Cardiac muscle cell (in vitro differentiated cells and primary cell): ENCODE measurements around the gene CPNE6. TPM values are rescaled to one million over a fixed set of nuclear protein-coding genes. Genes with fewer than 3 reads are reported as not detected.
"Not testable (repeated sequence)": the region's sequence is repeated elsewhere in the genome, so short reads cannot be mapped to it uniquely, and the experiment has no call there.

Experiments
- DNase-seq, 2 donors: peaks; one replicate each; pipeline versions ENCODE4 v3.0.0 to v3.0.0-alpha.2; 2010 to 2017; ENCODE audit warnings: low read depth in 1 of 2, low spot score in 1 of 2
- H3K27ac ChIP-seq: fragments of 200-600 bp; sonication (generic); 2 replicates; pipeline ENCODE4 v1.5.1; 2016
- H3K27me3 ChIP-seq: fragments of 200-600 bp; sonication (generic); 2 replicates; pipeline ENCODE4 v1.6.0; 2016; ENCODE audit warnings: control low read depth
- H3K36me3 ChIP-seq: fragments of 200-600 bp; sonication (generic); 2 replicates; pipeline ENCODE4 v1.5.1; 2016; ENCODE audit warnings: control low read depth
- H3K4me1 ChIP-seq: fragments of 200-600 bp; sonication (generic); 2 replicates; pipeline ENCODE4 v1.8.1; 2017; ENCODE audit warnings: low read depth, mild to moderate bottlenecking, mixed run types
- H3K4me3 ChIP-seq: fragments of 200-600 bp; sonication (generic); 2 replicates; pipeline ENCODE4 v1.5.1; 2016; ENCODE audit warnings: mild to moderate bottlenecking
- H3K9me3 ChIP-seq: fragments of 200-600 bp; sonication (generic); 2 replicates; pipeline ENCODE4 v1.5.1; 2017; ENCODE audit warnings: low read depth, mild to moderate bottlenecking, control low read depth
- polyA plus RNA-seq: library from polyadenylated mRNA; unstranded; fragments of >200 nt; fragmentation: Nextera tagmentation; extraction: Ambion mirVana; gene quantifications from 2 replicates; pipeline ENCODE4 v1.2.1, GENCODE V29; 2016
- total RNA-seq: library from RNA; depleted of rRNA; stranded (reverse); fragments of >200 nt; gene quantifications from 2 replicates; pipeline ENCODE4 v1.2.3, GENCODE V29; 2016
- TF ChIP-seq, protein P1 (sequence below): IDR thresholded peaks from 2 replicates; pipeline ENCODE4 v1.5.1; 2012; ENCODE audit warnings: low read depth, mild to moderate bottlenecking, low read length

The CPNE6 gene
- total RNA-seq (0.12 TPM in 1 of 2 replicates, not detected in the other), polyA plus RNA-seq (0.43 and 0.96 TPM in 2 replicates)

DNA sequence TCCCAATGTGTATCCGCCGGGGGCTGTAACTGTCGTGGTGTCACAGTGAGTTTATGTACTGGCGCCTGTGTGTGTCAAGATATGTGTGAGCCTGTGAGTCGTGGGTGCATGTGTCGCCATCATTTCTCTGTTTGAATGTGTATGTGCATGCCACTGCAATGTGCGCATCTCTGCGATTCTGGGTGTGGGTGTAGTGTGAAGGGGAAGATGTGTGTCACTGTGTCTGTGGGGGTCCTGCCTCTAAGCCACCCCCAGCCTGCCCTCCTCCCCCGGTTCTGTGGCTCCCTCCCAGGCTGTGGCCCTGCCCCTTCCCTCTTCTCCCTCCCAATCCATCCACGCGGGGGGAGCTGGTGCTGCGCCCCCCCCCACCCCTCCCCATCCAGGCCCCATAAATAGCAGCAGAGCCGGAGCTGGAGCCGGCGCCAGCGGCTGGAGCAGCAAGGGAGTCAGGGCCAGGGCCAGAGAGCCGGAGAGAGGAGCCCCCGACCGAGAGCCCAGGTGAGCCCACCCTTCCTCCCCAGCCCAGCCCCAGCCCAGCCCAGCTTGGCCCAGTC, at the start of gene CPNE6:
Gene CPNE6 (plus strand): TSS at position 419 of the 554 bp plus-strand sequence. CDS start 1,375 bp downstream, outside the sequence.
- no peaks in the 10 kb centered on the region for H3K9me3 ChIP-seq
- DNase-seq: no peak
- TF ChIP-seq, protein P1, sequence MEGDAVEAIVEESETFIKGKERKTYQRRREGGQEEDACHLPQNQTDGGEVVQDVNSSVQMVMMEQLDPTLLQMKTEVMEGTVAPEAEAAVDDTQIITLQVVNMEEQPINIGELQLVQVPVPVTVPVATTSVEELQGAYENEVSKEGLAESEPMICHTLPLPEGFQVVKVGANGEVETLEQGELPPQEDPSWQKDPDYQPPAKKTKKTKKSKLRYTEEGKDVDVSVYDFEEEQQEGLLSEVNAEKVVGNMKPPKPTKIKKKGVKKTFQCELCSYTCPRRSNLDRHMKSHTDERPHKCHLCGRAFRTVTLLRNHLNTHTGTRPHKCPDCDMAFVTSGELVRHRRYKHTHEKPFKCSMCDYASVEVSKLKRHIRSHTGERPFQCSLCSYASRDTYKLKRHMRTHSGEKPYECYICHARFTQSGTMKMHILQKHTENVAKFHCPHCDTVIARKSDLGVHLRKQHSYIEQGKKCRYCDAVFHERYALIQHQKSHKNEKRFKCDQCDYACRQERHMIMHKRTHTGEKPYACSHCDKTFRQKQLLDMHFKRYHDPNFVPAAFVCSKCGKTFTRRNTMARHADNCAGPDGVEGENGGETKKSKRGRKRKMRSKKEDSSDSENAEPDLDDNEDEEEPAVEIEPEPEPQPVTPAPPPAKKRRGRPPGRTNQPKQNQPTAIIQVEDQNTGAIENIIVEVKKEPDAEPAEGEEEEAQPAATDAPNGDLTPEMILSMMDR: no peak
- no peak within 1 kb of the TSS for H3K4me3 ChIP-seq
- H3K27me3 ChIP-seq: no peaks in the 10 kb centered on the region
- H3K27ac ChIP-seq: no peak within 1 kb of the TSS
- no peaks in the 10 kb centered on the region for H3K4me1 ChIP-seq
- no peaks in the 10 kb centered on the region for H3K36me3 ChIP-seq

DNA sequence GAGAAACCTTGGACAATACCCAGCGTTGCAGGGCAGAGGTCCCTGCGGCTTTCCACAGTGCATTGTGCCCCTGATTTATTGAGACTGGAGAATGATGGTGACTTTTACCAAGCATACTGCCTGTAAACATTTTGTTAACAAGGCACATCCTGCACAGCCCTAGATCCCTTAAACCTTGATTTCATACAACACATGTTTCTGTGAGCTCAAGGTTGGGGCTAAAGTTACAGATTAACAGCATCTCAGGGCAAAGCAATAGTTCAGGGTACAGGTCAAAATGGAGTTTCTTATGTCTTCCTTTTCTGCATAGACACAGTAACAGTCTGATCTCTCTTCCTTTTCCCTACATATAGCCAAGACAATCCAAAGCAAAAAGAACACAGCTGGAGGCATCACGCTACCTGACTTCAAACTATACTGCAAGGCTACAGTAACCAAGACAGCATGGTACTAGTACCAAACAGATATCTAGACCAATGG, 46.4 kb upstream of the CPNE6 start:
- not testable (repeated sequence) for H3K4me3 ChIP-seq, H3K4me1 ChIP-seq, H3K9me3 ChIP-seq, DNase-seq, H3K27me3 ChIP-seq, H3K36me3 ChIP-seq, H3K27ac ChIP-seq

DNA sequence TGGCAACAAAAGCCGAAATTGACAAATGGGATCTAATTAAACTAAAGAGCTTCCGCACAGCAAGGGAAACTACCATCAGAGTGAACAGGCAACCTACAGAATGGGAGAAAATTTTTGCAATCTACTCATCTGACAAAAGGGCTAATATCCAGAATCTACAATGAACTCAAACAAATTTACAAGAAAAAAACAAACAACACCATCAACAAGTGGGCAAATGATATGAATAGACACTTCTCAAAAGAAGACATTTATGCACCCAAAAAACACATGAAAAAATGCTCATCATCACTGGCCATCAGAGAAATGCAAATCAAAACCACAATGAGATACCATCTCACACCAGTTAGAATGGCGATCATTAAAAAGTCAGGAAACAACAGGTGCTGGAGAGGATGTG, 41.7 kb upstream of the CPNE6 start:
- not testable (repeated sequence) for H3K27ac ChIP-seq, H3K9me3 ChIP-seq, H3K4me3 ChIP-seq, H3K4me1 ChIP-seq, H3K27me3 ChIP-seq, H3K36me3 ChIP-seq, DNase-seq

DNA sequence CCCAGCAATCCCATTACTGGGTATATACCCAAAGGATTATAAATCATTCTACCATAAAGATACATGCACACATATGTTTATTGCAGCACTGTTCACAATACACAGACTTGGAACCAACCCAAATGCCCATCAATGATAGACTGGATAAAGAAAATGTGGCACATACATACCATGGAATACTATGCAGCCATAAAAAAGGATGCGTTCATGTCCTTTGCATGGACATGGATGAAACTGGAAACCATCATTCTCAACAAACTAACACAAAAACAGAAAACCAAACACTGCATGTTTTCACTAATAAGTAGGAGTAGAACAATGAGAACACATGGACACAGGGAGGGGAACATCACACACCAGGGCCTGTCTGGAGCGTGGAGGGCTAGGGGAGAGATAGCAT, 40.0 kb upstream of the CPNE6 start:
- not testable (repeated sequence) for H3K27ac ChIP-seq, H3K4me3 ChIP-seq, H3K27me3 ChIP-seq, H3K36me3 ChIP-seq, H3K9me3 ChIP-seq, DNase-seq, H3K4me1 ChIP-seq

DNA sequence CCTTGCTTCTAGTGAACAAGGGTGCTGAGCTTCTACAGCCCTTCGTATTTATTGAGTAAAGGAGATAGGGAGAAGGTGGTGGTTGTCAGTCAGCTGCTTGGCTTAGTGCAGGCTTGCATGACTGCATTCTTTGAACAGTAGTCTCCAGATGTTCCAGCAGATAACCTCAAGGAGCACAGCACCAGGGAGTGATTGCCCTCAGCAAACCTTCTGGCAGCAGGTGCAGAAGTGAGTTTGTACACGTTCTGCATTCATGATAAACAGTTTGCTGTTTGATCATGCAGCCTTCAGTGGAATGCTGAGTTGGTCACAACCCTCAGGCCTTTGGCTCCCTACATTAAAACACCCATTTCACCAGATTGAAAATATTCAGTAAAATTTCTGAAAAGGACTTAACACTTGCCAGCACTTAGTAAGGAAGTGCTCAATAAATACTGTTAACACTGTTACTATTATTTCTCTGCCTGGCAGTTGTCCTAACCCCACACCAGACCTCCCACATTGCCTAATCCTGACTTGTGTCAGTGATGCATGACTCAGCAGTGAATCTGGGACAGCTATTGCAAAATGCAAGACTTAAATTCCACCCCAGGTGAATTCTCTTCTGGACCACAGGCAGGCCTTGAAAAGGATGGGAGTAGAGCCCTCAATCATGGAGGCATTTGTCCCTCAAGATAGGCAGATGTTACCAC, 38.5 kb upstream of the CPNE6 start:
- no peaks in the 10 kb centered on the region for H3K9me3 ChIP-seq
- H3K27ac ChIP-seq: no peak overlapping the region
- peak in 1 of 2 donors; percentile 95 for DNase-seq
- H3K4me3 ChIP-seq: no peak overlapping the region
- TF ChIP-seq, protein P1: no peak
- H3K36me3 ChIP-seq: no peaks in the 10 kb centered on the region
- no peaks in the 10 kb centered on the region for H3K4me1 ChIP-seq
- H3K27me3 ChIP-seq: no peaks in the 10 kb centered on the region

DNA sequence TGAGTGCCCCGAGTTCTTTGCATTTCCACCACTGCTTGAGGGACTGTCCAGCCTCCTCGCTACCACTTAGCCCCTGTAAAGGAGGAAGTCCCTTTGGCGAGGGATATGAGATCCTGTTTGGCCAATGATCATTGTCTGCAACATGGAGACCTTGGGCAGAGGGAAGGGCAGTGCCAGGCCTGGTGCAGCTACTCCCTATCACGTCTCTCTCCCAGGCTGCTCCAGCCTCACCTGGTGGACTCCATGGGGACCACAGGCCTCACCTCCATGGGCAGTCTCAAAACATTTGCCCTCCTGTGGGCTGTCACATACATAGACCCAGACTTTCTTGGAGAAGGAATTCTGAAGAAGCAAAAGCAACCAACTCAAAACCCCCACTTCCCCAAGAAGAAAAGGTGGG, 35.6 kb upstream of the CPNE6 start:
- DNase-seq, H3K9me3 ChIP-seq, H3K4me1 ChIP-seq, H3K36me3 ChIP-seq, H3K27me3 ChIP-seq: not testable (repeated sequence)
- Histone ChIP-seq H3K4me3 (peak overlapping the region; percentile 40), H3K27ac (peak overlapping the region; percentile 75)

DNA sequence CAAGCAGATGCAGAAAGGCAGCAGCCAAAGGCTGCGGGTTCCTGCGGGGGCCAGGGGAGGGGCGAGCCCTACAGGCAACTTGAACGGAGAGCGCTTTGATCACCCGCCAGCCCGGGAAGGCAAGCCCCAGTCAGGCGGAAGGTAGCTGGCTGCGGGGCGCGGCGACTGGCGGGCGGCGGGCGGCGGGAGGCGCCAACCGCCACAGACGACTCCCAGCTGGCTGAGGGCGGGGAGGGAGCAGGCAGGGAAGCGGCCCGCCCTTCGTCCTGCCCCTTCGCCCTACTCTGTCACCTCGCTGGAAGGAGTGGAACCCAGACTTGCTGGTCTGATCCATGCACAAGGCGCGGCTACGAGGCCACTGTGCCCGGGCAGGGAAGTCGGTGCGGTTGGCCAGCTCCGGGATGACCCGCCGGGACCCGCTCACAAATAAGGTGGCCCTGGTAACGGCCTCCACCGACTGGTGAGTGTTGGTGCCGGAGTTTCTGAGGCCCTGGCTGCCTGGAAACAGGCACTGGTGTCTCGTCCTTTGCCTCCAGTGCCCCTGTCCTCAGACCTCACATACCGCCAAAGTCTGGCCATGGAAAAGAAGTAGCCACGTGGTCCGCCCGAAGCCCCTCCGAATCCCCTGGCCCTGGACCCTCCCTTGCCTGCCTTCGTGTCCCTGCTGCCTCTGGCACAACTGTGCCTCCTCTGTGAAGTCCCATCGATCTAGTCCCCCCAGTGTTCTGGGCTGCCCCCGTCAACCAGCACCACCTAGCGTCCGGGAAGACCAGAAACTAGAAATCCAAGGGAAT, 35.0 kb upstream of the CPNE6 start:
- no peaks in the 10 kb centered on the region for H3K4me1 ChIP-seq
- TF ChIP-seq, protein P1: peak; percentile 79
- DNase-seq: peak; percentile 67 to 86
- H3K27me3 ChIP-seq: no peaks in the 10 kb centered on the region
- H3K9me3 ChIP-seq: no peaks in the 10 kb centered on the region
- peak overlapping the region; percentile 40 for H3K4me3 ChIP-seq
- H3K27ac ChIP-seq: peak overlapping the region; percentile 75
- no peaks in the 10 kb centered on the region for H3K36me3 ChIP-seq

DNA sequence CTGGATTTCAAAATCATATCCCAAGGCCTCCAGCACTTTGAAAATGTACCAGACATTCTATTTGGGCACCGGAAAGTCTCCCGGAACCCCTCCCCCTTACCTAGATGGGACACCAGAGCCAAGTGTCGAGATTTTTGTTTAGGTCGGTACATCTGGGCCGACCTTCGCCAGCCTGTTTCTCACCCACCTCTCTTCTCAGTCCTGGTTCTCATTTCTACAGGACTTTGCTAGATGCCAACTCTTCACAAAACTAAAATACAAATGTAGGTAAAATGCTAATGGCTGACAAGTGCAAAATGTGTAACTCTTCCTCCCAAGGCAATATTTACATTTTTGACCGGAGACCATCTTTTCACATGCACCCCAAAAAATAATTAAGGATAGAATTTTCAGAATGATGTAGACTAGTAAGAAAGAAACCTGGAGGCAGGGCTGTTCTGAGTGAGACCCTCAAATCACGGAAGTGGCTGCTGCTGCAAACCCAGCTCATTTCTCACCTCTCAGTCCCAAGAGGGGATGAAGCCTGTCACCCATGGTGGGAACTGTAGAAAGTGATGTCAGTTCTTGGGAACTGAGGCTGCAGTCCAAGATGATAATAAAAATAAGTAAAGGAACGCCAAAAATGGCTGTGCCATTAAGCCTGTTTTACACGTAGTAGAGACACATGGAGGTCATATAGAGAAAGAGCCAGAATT, 34.3 kb upstream of the CPNE6 start:
- peak overlapping the region; percentile 40 for H3K4me3 ChIP-seq
- H3K4me1 ChIP-seq, H3K9me3 ChIP-seq, DNase-seq, H3K36me3 ChIP-seq, H3K27me3 ChIP-seq: not testable (repeated sequence)
- H3K27ac ChIP-seq: peak overlapping the region; percentile 75
